ENCODE data around the gene COL1A1. TPM values are rescaled to one million over a fixed set of nuclear protein-coding genes. Genes with fewer than 3 reads are reported as not detected.

COL1A1 gene
- total and polyA plus RNA-seq, 2 of the 13 experiments (the other 11 are each of a cell fraction or from before 2014, with no cell fraction given), result 0.05 TPM; not detected in 1

GRCh38 chr17:50161023-50161910 is 40.2 kb downstream of the COL1A1 start (continued):
- no peak for TF ChIP-seq AKNA (CRISPR knock-in tag; IDR thresholded peaks at IDR 0.05; ENCODE audit: borderline replicate concordance)
- TF ChIP-seq, protein P1, sequence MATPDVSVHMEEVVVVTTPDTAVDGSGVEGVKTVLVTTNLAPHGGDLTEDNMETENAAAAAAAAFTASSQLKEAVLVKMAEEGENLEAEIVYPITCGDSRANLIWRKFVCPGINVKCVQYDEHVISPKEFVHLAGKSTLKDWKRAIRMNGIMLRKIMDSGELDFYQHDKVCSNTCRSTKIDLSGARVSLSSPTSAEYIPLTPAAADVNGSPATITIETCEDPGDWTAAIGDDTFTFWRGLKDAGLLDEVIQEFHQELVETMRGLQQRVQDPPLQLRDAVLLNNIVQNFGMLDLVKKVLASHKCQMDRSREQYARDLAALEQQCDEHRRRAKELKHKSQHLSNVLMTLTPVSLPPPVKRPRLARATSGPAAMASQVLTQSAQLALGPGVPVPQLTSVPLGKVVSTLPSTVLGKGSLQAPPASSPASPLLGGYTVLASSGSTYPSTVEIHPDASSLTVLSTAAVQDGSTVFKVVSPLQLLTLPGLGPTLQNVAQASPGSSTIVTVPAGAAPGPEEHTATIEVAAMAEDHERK (CRISPR knock-in tag; IDR thresholded peaks at IDR 0.05; ENCODE audit: low read depth), result no peak
- TF ChIP-seq, protein P2, sequence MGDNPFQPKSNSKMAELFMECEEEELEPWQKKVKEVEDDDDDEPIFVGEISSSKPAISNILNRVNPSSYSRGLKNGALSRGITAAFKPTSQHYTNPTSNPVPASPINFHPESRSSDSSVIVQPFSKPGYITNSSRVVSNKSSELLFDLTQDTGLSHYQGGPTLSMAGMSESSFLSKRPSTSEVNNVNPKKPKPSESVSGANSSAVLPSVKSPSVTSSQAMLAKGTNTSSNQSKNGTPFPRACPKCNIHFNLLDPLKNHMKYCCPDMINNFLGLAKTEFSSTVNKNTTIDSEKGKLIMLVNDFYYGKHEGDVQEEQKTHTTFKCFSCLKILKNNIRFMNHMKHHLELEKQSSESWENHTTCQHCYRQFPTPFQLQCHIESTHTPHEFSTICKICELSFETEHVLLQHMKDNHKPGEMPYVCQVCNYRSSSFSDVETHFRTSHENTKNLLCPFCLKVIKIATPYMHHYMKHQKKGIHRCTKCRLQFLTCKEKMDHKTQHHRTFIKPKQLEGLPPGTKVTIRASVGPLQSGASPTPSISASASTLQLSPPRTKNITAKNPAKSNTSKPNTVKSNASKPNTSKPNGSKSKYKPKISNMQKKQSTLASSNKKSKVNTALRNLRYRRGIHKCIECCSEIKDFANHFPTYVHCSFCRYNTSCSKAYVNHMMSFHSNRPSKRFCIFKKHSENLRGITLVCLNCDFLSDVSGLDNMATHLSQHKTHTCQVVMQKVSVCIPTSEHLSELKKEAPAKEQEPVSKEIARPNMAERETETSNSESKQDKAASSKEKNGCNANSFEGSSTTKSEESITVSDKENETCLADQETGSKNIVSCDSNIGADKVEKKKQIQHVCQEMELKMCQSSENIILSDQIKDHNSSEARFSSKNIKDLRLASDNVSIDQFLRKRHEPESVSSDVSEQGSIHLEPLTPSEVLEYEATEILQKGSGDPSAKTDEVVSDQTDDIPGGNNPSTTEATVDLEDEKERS (CRISPR knock-in tag; IDR thresholded peaks at IDR 0.05), result no peak
- TF ChIP-seq, protein P3, sequence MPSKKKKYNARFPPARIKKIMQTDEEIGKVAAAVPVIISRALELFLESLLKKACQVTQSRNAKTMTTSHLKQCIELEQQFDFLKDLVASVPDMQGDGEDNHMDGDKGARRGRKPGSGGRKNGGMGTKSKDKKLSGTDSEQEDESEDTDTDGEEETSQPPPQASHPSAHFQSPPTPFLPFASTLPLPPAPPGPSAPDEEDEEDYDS (CRISPR knock-in tag; IDR thresholded peaks at IDR 0.05), result no peak
- TF ChIP-seq ZNF879 (CRISPR knock-in tag; IDR thresholded peaks at IDR 0.05), result no peak
- TF ChIP-seq TP53 (CRISPR knock-in tag; conservative IDR thresholded peaks at IDR 0.05), result no peak
- TF ChIP-seq MZF1 (CRISPR knock-in tag; IDR thresholded peaks at IDR 0.05; ENCODE audit: borderline replicate concordance), result no peak
- peak; percentile 66; the same call in 1 of the 2 replicates for TF ChIP-seq SSRP1 (CRISPR knock-in tag; IDR thresholded peaks at IDR 0.05)
- no peak for TF ChIP-seq EZH2 (conservative IDR thresholded peaks at IDR 0.05; ENCODE audit: low read depth, low read length)
- TF ChIP-seq ZNF577 (CRISPR knock-in tag; IDR thresholded peaks at IDR 0.05; ENCODE audit: borderline replicate concordance, low read depth), result no peak
- no peak for TF ChIP-seq ZNF101 (CRISPR knock-in tag; IDR thresholded peaks at IDR 0.05; ENCODE audit: borderline replicate concordance, low read depth)
- TF ChIP-seq, protein P4, sequence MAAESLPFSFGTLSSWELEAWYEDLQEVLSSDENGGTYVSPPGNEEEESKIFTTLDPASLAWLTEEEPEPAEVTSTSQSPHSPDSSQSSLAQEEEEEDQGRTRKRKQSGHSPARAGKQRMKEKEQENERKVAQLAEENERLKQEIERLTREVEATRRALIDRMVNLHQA (CRISPR knock-in tag; IDR thresholded peaks at IDR 0.05), result no peak
- TF ChIP-seq PHF20 (CRISPR knock-in tag; IDR thresholded peaks at IDR 0.05), result no peak
- TF ChIP-seq ZNF354B (CRISPR knock-in tag; IDR thresholded peaks at IDR 0.05), result no peak
- no peak for TF ChIP-seq PAX8 (CRISPR knock-in tag; IDR thresholded peaks at IDR 0.05; ENCODE audit: borderline replicate concordance)
- TF ChIP-seq MAF1 (CRISPR knock-in tag; IDR thresholded peaks at IDR 0.05; ENCODE audit: borderline replicate concordance), result no peak
- peak; percentile 62 for TF ChIP-seq BCL6 (CRISPR knock-in tag; IDR thresholded peaks at IDR 0.05)
- no peak for TF ChIP-seq BATF2 (CRISPR knock-in tag; IDR thresholded peaks at IDR 0.05)
